Body of pancreas (tissue), 4 donors: ENCODE data around the gene ITPR2.

ENCODE experiments used
- POLR2A ChIP-seq, 3 donors: fragments of 450-650 bp; IDR thresholded peaks; one replicate each; pipeline ENCODE4 v1.6.1; 2016; ENCODE audit warnings: antibody characterized with exemption in 3 of 3, mild to moderate bottlenecking in 2 of 3
- TF ChIP-seq, protein P1 (sequence below), 7 experiments: fragments of 450-650 bp in 4 of 7; fragments of 200-600 bp in 3 of 7; sonication (generic) in 3 of 7; IDR thresholded peaks; one replicate each; pipeline ENCODE4 v1.5.1; 2016 to 2019; ENCODE audit warnings: antibody characterized with exemption in 7 of 7

DNA sequence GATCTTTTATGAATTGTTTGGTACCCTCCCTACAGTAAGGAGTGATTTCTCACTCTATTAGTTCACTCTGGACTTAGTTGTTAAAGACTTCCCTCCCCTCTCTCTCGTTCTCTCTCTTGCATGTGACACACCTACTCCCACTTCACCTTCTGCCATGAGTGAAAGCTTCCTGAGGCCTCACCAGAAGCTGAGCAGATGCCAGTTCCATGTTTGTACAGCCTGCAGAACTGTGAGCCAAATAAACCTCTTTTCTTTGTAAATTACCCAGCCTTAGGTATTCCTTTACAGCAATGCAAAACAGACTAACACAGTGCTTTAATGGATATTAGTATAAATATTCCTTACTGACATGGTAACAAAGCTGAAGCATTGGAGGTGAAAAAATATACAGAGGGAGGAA, 450.0 kb downstream of the ITPR2 start:
- TF ChIP-seq, protein P1, sequence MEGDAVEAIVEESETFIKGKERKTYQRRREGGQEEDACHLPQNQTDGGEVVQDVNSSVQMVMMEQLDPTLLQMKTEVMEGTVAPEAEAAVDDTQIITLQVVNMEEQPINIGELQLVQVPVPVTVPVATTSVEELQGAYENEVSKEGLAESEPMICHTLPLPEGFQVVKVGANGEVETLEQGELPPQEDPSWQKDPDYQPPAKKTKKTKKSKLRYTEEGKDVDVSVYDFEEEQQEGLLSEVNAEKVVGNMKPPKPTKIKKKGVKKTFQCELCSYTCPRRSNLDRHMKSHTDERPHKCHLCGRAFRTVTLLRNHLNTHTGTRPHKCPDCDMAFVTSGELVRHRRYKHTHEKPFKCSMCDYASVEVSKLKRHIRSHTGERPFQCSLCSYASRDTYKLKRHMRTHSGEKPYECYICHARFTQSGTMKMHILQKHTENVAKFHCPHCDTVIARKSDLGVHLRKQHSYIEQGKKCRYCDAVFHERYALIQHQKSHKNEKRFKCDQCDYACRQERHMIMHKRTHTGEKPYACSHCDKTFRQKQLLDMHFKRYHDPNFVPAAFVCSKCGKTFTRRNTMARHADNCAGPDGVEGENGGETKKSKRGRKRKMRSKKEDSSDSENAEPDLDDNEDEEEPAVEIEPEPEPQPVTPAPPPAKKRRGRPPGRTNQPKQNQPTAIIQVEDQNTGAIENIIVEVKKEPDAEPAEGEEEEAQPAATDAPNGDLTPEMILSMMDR (IDR thresholded peaks at IDR 0.05) = no peak
- no peak for TF ChIP-seq POLR2A (IDR thresholded peaks at IDR 0.05)
